SK-N-DZ (cell line): Measurements from ENCODE around the gene PLEKHA6.
A peak's percentile ranks its signal among the peaks of the same experiment; 100 is the strongest.

Experiments used
- DNase-seq: peaks from one replicate; pipeline ENCODE4 v3.0.0-alpha.2; 2015; ENCODE audit warnings: low spot score

PLEKHA6 gene

DNA sequence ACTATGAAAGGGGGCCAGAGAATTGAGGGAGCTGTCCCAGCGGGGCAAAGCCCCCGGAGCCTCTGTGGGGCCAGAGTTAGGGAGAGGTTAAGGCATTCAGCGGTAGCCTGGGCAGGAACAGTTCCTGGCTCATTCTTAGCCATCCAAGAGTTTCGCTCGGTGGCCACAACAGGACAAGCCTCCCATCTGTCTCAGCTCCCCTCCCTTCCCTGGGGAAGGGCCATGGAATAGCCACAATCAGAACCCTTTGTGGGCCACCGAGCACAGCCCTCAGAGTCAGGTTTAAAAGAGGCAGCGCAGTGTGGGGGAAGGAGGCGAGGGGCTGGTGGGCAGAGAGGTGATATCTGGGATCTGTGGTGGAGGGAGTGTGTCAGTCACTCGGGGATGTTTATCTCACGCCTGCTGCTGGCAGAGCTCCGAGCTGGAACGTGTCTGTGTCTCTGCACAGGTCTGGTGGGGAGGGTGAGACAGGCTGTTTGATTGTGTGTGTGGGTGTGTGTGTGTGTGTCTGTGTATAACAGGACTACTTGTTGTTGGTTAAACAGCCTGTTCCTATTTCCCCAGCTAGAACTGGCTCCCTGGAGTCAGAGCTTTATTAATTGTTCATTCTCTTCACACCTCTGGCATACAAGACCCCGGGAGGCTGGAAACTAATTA lies 96.3 kb downstream of the PLEKHA6 start:
- peak; percentile 39 for DNase-seq

DNA sequence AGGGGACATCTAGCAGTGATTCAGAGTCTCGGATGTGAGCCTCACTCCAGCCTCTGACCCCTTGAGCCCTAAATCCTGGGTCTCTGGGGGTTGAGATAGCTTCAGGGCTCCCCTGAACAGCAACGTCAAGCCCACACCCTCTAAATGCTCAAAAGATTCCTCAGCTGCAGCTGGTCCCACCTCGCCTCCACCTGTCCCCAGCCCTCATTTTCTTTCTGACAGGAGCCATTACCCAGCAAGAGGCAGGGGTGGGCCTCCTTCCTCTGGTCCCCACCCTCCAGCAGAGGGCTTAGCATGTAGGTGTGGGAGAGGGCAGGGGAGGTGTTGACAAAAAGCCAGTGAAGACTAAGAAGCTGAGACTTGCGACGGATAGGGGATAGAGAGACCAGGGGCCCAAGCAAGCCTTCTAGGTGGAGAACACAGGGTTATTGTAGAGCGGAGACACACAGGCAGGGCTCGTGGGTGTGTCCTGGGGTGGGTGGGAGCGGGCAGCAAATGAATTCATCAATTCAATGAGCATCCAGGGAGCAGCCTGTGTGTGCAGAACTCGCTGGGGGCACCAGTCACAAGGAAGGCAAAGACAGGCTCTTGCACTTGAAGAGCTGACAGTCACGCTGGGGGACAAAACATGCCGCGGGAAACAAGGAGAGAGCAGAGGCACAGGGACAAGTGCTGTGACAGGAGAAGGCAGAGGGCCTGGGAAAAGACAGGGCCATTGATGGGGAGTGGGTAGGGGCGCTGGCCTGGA lies 97.0 kb downstream of the PLEKHA6 start:
- no peak for DNase-seq

DNA sequence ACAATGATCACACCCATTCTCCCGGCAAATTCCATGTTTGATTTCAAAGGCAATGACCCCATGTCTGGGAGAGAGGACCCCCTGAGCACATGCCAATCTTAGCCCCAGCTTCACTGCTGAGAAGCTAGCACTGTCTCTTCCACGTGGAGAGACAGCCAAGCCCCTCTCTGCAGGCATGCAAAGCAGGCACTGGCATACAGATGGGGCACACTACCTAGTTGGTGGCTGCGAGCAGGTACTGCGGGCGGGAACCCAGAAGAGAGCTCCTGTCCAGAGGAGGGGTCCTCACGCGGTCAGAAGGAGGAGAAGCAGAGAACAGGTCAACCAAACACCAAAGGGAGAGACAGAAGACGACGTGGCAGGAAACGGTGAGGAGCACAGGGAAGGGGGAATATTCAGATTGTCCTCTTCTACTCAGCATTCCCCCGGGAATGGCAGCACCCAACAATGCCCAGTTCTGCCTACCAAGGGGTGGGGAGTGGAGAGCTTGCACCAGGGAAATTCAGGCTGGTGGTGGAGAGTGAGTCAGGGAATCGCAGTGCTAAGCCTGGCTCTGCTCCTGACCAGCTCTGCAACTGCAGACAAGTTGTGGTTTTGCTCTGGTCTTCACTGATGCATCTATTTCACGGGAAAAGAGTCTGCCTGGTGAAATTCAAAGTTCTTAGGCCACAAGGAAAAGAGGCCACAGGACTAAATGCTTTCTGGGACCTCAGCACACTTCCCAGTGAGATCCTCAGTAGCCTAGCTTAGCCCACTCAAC lies 97.8 kb downstream of the PLEKHA6 start:
- no peak for DNase-seq

DNA sequence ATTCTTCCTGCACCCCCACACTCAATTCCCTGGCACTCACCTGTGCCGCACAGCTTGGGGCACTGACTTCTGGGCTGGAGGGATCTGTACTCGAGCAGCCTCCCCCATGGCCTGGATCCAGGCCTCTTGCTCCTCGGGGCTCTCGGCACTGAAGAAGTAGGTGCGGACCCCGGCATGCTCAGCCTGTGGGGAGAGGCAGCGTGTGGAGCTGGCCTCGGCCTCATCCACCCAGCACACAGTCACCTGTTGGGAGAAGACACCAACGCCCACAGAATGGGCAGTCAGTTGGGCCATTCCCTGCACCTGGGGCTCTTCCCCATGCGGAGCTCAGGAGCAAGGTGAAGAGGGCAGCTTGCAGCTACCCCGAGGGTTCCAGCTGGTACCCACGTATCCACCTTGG lies 98.5 kb downstream of the PLEKHA6 start:
- DNase-seq = no peak

- DNase-seq = no peak
Observed at GRCh38 chr1:204260601-204261197, 99.0 kb downstream of the PLEKHA6 start.

DNA sequence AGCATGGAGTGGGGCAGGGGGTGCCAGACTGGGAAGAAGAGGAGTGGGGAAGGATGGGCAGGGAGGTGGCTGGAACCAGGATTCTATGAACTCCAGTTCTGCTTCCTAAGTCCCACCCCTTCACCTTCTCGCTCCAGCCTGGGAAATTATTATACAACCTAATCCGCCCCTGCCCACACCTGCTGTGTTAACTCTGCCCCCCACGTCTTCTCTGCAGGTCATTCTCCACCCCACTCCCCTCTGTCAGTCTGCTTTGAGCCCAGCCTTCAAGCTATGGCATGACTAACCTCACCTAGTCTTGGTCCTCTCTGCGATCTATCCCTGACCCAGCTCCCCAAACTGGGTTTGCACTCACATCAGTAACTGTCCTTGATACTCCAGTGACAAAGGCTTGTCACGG lies 99.9 kb downstream of the PLEKHA6 start:
- no peak for DNase-seq

- no peak for DNase-seq
Observed at GRCh38 chr1:204259196-204259595, 100.5 kb downstream of the PLEKHA6 start.

DNA sequence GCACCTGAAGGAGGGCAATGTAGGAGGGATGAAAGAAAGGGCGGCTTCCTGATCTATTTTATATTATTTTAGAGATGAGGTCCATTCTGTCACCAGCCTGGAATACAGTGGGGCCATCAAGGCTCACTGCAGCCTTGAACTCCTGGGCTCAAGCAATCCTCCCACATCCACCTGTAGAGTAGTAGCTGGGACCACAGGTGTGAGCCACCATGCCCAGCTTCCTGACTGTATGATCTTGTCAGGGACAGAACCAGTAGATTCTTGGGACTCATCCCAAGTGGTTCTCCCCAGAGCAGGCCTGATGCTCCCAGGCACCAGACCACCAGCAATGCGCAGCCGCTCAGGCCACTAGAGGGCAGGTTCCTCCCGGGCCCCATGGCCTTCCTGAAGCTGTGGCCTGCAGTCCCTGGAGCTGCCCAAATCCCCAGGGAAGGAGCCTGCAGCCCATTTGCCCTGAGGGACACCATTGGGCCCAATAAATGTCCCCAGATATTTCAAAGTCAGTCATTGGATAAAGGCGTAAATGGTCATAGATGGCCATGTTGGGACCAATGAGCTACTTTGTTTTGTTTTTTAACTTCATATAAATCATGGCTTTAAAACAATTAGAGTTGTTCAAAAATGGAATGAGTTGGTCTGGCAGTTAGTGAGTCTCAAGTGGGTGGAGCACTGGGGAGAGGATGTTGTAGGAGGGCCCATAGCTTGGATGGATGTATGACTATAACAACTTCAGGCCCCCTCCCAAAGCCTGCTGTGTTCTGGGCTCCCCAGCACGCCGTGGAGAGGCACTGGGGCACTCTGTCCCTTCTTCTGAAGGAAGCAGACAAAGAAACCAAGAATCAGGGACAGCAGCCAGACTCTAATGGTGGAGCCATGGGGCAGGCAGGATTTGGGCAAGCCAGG lies 101.3 kb downstream of the PLEKHA6 start:
- DNase-seq = peak; percentile 78

DNA sequence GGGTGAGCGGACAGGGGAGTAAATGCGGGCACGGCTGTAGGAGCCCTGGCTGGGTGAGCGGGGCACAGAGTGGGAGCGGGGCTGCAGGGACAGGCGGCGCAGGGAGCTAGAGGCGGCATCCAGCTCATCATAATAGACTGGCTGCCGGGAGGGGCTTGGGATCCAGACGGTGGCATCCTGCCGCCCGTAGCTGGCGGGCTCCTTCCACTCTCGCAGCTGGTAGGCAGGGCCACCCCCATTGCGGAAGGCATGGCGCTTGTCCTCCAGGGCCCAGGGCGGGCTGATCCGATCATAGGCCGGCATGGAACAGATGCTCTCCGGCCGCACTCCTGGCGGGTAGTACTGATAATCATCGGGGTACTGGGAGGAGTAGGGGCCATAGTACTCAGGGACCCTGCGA lies 102.3 kb downstream of the PLEKHA6 start:
- no peak for DNase-seq

GRCh38 chr1:204256531-204256930 lies 103.2 kb downstream of the PLEKHA6 start:
- DNase-seq = no peak

DNA sequence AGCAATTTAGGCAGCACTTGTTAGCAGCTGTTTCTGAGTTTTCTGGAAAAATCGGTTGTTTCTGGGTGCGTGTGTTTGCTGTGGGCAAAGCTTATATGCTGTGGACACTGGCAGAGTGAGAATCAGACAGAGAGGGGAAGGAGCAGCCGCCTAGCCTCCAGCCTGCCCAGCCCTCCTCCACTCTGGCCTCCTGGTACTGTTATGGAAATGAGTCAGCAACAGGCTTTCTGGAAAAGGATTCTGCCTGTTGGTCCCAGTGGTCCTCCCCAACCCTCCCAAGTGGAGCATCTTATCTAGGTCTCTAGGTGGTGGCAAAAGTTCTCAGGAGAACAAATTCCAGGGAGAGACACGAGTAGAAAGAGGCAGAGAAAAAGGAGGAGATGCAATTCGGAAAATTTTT lies 103.8 kb downstream of the PLEKHA6 start:
- no peak for DNase-seq

DNA sequence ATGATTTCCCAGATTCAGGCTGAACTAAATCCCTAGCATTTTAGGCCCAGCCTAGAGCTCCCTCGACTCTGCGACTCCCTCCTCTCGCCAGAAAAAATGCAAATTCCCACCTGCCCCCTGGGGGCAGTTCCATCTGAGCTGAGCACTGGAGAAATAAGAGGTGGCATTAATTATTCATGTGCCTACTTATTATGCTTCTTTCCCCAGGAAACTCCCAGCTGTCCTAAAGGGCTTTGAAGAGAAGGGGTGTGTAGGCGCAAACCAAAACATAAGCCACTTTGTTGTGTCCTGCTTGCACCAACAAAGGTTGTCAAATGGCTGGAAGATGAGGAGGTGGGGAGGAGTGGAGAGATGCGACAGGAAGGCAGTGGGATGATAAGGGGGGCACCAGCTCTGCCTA lies 104.5 kb downstream of the PLEKHA6 start:
- DNase-seq = no peak

GRCh38 chr1:204254031-204254661 lies 105.6 kb downstream of the PLEKHA6 start:
- no peak for DNase-seq

DNA sequence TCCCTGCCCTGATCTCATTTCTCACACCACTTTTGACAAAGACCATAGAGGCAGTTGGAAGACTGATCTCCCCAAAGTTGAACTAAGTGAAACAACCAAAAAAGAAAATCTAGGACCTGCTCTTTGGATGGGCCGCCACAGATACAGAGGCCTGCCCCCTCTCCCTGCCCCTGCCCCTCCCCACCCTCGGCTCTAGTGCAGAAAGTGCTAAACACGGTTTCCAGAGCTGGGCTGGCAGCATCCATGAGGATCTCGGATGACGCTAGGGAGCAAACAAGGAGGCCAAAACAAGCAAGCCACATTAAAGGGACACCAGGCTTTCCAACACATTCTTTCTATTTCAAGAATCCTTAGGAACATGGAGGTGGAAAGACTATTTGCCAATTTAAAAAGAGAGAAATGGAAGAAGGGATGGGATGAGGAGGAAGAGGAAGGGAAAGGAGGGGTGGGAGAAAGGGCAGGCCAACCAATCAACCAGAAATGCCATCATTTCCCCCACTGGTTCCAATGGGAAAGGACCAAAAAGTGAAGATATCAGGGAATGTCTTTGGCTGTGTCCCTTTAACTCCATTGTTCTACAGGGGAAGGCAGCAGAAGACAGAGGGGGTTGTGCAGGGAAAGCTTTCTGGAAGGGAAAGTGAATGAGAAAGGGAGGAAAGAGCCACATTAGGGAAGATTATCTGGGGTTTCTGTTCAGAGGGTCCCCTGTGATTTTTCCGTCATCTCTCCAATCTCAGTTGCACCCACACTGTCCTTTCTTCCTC lies 107.6 kb downstream of the PLEKHA6 start:
- no peak for DNase-seq

GRCh38 chr1:204251286-204251685 lies 108.4 kb downstream of the PLEKHA6 start:
- DNase-seq = no peak

DNA sequence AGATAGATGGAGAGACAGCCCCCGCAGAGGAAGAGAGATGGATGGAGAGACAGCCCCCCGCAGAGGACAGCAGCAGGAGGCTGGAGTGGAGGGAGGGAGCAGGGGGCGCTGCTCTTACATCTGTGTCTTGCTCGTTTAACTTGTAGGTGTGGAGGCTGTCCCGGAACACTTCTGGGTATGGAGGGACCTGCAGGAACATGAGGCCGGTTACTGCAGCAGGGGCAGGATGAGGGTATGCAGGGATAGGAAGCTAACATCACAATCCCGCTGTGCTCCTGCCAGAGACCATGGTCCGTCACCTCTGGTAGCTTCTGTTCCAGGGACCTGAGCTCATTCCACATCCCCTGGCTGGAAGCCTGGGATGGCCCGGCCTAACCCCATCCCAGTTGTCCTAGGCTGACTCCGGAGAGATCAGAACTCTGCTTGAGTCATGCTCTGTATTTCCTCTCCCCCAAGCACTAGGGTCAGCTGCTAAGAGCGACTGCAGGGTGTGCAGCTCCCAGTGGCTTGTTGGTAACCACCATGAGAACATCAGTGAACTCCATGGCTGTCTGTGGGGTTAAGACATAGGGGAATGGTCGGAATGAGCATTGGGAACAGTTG lies 109.2 kb downstream of the PLEKHA6 start:
- DNase-seq = no peak

- DNase-seq = no peak
Observed at GRCh38 chr1:204249736-204250427, 109.8 kb downstream of the PLEKHA6 start.

DNA sequence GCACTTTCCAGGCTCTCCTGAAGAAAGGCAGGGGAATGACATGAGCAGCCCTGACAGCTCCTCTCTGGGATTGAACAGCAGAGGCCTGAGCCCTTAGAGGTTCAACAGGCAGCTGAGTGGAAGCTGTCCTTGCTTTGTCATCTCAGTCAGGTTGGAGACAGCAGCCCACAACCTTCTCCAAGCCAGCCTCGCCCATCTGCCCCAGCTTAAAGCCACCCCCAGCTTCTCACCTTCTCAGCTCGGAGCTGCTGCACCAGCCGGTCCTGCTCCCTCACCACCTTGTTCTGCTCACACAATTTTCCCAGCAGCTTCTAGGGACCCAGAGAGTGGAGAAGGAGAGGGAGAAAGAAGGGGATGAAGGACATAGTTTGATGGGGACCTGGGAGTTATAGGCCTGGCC lies 110.8 kb downstream of the PLEKHA6 start:
- DNase-seq = no peak

GRCh38 chr1:204246876-204247275 lies 112.9 kb downstream of the PLEKHA6 start:
- no peak for DNase-seq
